HCT116 (cell line): ENCODE data around the gene RAET1G. TPM values are rescaled to one million over a fixed set of nuclear protein-coding genes. Genes with fewer than 3 reads are reported as not detected.

ENCODE experiments used
- ATAC-seq: fragments of 200-7000 bp; cut with Tn5 transposase; 2 replicates; pipeline ENCODE4 v1.9.1; 2020; ENCODE audit warnings: mild to moderate bottlenecking, moderate library complexity
- BruUV-seq: library from RNA; stranded (reverse); fragments of 400-500 nt; replicated peaks from 2 replicates; lab custom pipeline; 2021; lab: Mats Ljungman, UMichigan
- CTCF ChIA-PET: fragments of 300-600 bp; sonication (Branson Sonifier 250); formaldehyde crosslinking; loops from one replicate; lab custom pipeline; 2021; ENCODE audit warnings: antibody characterized with exemption; lab: Charles Lee
- POLR2A ChIA-PET: fragments of 300-600, 350-600 bp; sonication (Branson Sonifier 250); formaldehyde crosslinking; loops from one replicate; lab custom pipeline; 2021; ENCODE audit warnings: antibody characterized with exemption; lab: Charles Lee
- RAD21 ChIA-PET, 2 experiments: fragments of 300-600 bp; sonication (Branson Sonifier 250); formaldehyde crosslinking; loops; one replicate each; lab custom pipeline; 2023; ENCODE audit warnings: low total read pairs in 2 of 2; ENCODE audit not compliant: uncharacterized antibody in 2 of 2, unreplicated experiment in 2 of 2, low non-redundant PET in 1 of 2; lab: Charles Lee
- DNase-seq: peaks from one replicate; pipeline ENCODE4 v3.0.0-alpha.2; 2010; ENCODE audit warnings: low read depth, low spot score
- H2AFZ ChIP-seq: fragments of 200-600 bp; shearing (Covaris generic), sonication (generic); 2 replicates; pipeline ENCODE4 v1.6.1; 2017; ENCODE audit warnings: low read depth, mixed run types, mixed read lengths, antibody characterized with exemption, low read length; ENCODE audit not compliant: poor library complexity, severe bottlenecking
- H3K27ac ChIP-seq: 2 replicates; pipeline ENCODE4 v1.5.1; 2012; ENCODE audit warnings: low read depth, low read length
- H3K27me3 ChIP-seq: fragments of 200-600 bp; sonication (generic); 2 replicates; pipeline ENCODE4 v1.6.1; 2016; ENCODE audit warnings: mixed run types, low read length, mixed read lengths; ENCODE audit not compliant: insufficient read depth
- H3K36me3 ChIP-seq, 2 experiments: fragments of 200-500 bp in 1 of 2; fragments of 200-600 bp in 1 of 2; sonication (Bioruptor generic) in 1 of 2; sonication (generic) in 1 of 2; 2 replicates each; pipeline versions ENCODE4 v1.5.1 to v1.6.1; 2014 to 2016; ENCODE audit warnings: low read length in 2 of 2, inconsistent platforms in 1 of 2, mixed read lengths in 1 of 2, mixed run types in 1 of 2; ENCODE audit not compliant: insufficient read depth in 2 of 2, control insufficient read depth in 1 of 2
- H3K4me1 ChIP-seq, 2 experiments: fragments of 200-600 bp in 1 of 2; sonication (generic) in 1 of 2; 2 replicates each; pipeline versions ENCODE4 v1.5.1 to v1.6.1; 2012 to 2017; ENCODE audit warnings: low read length in 2 of 2, inconsistent platforms in 1 of 2, mild to moderate bottlenecking in 1 of 2, mixed read lengths in 1 of 2, mixed run types in 1 of 2, moderate library complexity in 1 of 2; ENCODE audit not compliant: insufficient read depth in 2 of 2, control insufficient read depth in 1 of 2
- H3K4me2 ChIP-seq: fragments of 200-600 bp; sonication (generic); 2 replicates; pipeline ENCODE4 v1.6.1; 2017; ENCODE audit warnings: mixed run types, low read length, mixed read lengths
- H3K4me3 ChIP-seq, 2 experiments: fragments of 200-600 bp in 1 of 2; sonication (generic) in 1 of 2; replicated peaks in 1 of 2; 2 replicates each; pipeline ENCODE4 v1.5.1; 2011 to 2016; ENCODE audit warnings: low read length in 2 of 2, control low read depth in 1 of 2, low read depth in 1 of 2, mild to moderate bottlenecking in 1 of 2, mixed read lengths in 1 of 2, mixed run types in 1 of 2
- H3K79me2 ChIP-seq: fragments of 200-600 bp; sonication (generic); 2 replicates; pipeline ENCODE4 v1.6.1; 2017; ENCODE audit warnings: mild to moderate bottlenecking, mixed run types, low read length, moderate library complexity, mixed read lengths; ENCODE audit not compliant: insufficient read depth
- H3K9ac ChIP-seq: fragments of 200-600 bp; sonication (generic); 2 replicates; pipeline ENCODE4 v1.6.1; 2016; ENCODE audit warnings: low read length, mixed read lengths
- H3K9me2 ChIP-seq: fragments of 200-600 bp; sonication (generic), shearing (Covaris generic); 2 replicates; pipeline ENCODE4 v1.6.1; 2017; ENCODE audit warnings: mixed run types, mild to moderate bottlenecking, moderate library complexity; ENCODE audit not compliant: insufficient read depth
- H3K9me3 ChIP-seq, 2 experiments: fragments of 200-500 bp in 1 of 2; fragments of 200-600 bp in 1 of 2; sonication (Bioruptor generic) in 1 of 2; sonication (generic) in 1 of 2; 2 replicates each; pipeline ENCODE4 v1.6.1; 2014 to 2017; ENCODE audit warnings: low read length in 2 of 2, mixed read lengths in 2 of 2, inconsistent platforms in 1 of 2, low read depth in 1 of 2, mild to moderate bottlenecking in 1 of 2, mixed run types in 1 of 2, moderate library complexity in 1 of 2; ENCODE audit not compliant: control insufficient read depth in 1 of 2, insufficient read depth in 1 of 2
- H4K20me1 ChIP-seq: fragments of 200-600 bp; sonication (generic), shearing (Covaris generic); 2 replicates; pipeline ENCODE4 v1.6.1; 2017; ENCODE audit warnings: mixed run types, mild to moderate bottlenecking, moderate library complexity; ENCODE audit not compliant: insufficient read depth
- ATF3 ChIP-seq: IDR thresholded peaks from 2 replicates; pipeline ENCODE4 v1.6.1; 2012
- CBX3 ChIP-seq: IDR thresholded peaks from 2 replicates; pipeline ENCODE4 v1.6.1; 2012; ENCODE audit warnings: low read depth
- CEBPB ChIP-seq: IDR thresholded peaks from 2 replicates; pipeline ENCODE4 v1.6.1; 2012; ENCODE audit warnings: low read depth
- EZH2 ChIP-seq: fragments of 200-600 bp; sonication (generic); IDR thresholded peaks from 2 replicates; pipeline ENCODE4 v1.6.1; 2017; ENCODE audit warnings: antibody characterized with exemption, mixed run types
- EZH2phosphoT487 ChIP-seq: fragments of 200-600 bp; IDR thresholded peaks from 2 replicates; pipeline ENCODE4 v1.6.1; 2018; ENCODE audit warnings: antibody characterized with exemption, borderline replicate concordance
- FOSL1 ChIP-seq: IDR thresholded peaks from 2 replicates; pipeline ENCODE4 v1.6.1; 2012; ENCODE audit warnings: low read depth
- JUND ChIP-seq: IDR thresholded peaks from 2 replicates; pipeline ENCODE4 v1.6.1; 2012
- POLR2A ChIP-seq: IDR thresholded peaks from 2 replicates; pipeline ENCODE4 v1.7.0; 2011; ENCODE audit warnings: borderline replicate concordance; ENCODE audit not compliant: insufficient read depth, insufficient read length; ENCODE audit errors: extremely low read depth
- POLR2AphosphoS5 ChIP-seq: IDR thresholded peaks from 2 replicates; pipeline ENCODE4 v1.6.1; 2011; ENCODE audit warnings: mild to moderate bottlenecking, low read depth, low read length, moderate library complexity
- RAD21 ChIP-seq: IDR thresholded peaks from 2 replicates; pipeline ENCODE4 v1.6.1; 2012; ENCODE audit warnings: low read depth, mild to moderate bottlenecking
- SIN3A ChIP-seq: IDR thresholded peaks from 2 replicates; pipeline ENCODE4 v1.6.1; 2012; ENCODE audit warnings: low read depth
- SP1 ChIP-seq: IDR thresholded peaks from 2 replicates; pipeline ENCODE4 v1.6.1; 2012; ENCODE audit warnings: low read depth
- SRF ChIP-seq: IDR thresholded peaks from 2 replicates; pipeline ENCODE4 v1.6.1; 2012; ENCODE audit warnings: low read depth
- TCF7L2 ChIP-seq: IDR thresholded peaks from 2 replicates; pipeline ENCODE4 v1.7.0; 2011; ENCODE audit warnings: borderline replicate concordance, inconsistent platforms; ENCODE audit not compliant: insufficient read depth, insufficient read length; ENCODE audit errors: extremely low read depth
- YY1 ChIP-seq: IDR thresholded peaks from 2 replicates; pipeline ENCODE4 v1.6.1; 2011; ENCODE audit warnings: low read length, low read depth, moderate library complexity, mild to moderate bottlenecking; ENCODE audit not compliant: insufficient replicate concordance; ENCODE audit errors: extremely low read depth
- ZBTB33 ChIP-seq: IDR thresholded peaks from 2 replicates; pipeline ENCODE4 v1.6.1; 2011; ENCODE audit warnings: mild to moderate bottlenecking, low read length, moderate library complexity; ENCODE audit not compliant: insufficient replicate concordance; ENCODE audit errors: extremely low read depth
- ZFX ChIP-seq: fragments of 450-650 bp; IDR thresholded peaks from 2 replicates; pipeline ENCODE4 v1.6.1; 2017
- ZNF274 ChIP-seq: fragments of 200-500 bp; sonication (Bioruptor generic); IDR thresholded peaks from 2 replicates; pipeline ENCODE4 v1.6.1; 2014; ENCODE audit warnings: mild to moderate bottlenecking, low read depth, low read length, inconsistent platforms
- intact Hi-C: fragments of 100-400 bp; cut with micrococcal nuclease; formaldehyde crosslinking; loops from 2 replicates; pipeline ENCODE4 v1.10.0; 2022
- total RNA-seq: library from RNA; stranded (reverse); gene quantifications from one replicate; pipeline ENCODE4 v1.2.1, GENCODE V29; 2021; ENCODE audit not compliant: unreplicated experiment
- TF ChIP-seq, protein P1 (sequence below): IDR thresholded peaks from 2 replicates; pipeline ENCODE4 v1.6.1; 2012
- TF ChIP-seq, protein P2 (sequence below), 3 experiments: fragments of 200-600 bp in 1 of 3; sonication (generic) in 1 of 3; IDR thresholded peaks in 2 of 3; conservative IDR thresholded peaks in 1 of 3; 2 replicates each; pipeline ENCODE4 v1.5.1; 2012 to 2017; ENCODE audit warnings: low read depth in 2 of 3, low read length in 2 of 3, antibody characterized with exemption in 1 of 3, borderline replicate concordance in 1 of 3, control low read depth in 1 of 3, mild to moderate bottlenecking in 1 of 3, mixed read lengths in 1 of 3, mixed run types in 1 of 3, moderate library complexity in 1 of 3; ENCODE audit not compliant: insufficient read depth in 1 of 3

Gene RAET1G
- total RNA-seq, 1 experiment from 2014 or later: 0.37 TPM

- peak; percentile 84 for DNase-seq
- ChIA-PET POLR2A (interaction anchor here (1.3 kb wide), 1 partner anchor 10 kb away, joined by 3 read pairs; no protein-coding TSS in a partner anchor), CTCF (interaction anchor here (0.8 to 1.4 kb wide), 3 partner anchors 9 to 55 kb away, joined by 3 to 5 read pairs (median 3); no protein-coding TSS in a partner anchor), RAD21 (no interaction called here)
- intact Hi-C loops: loop anchor here (2.0 to 5.0 kb wide), 2 partner anchors 31 to 249 kb away; partner anchors contain the start of genes KATNA1 and LRP11
- Histone ChIP-seq H3K9ac (peak overlapping the region; percentile 47), H4K20me1 (no peaks in the 10 kb centered on the region), H3K79me2 (no peaks in the 10 kb centered on the region), H3K9me3 (no peaks in the 10 kb centered on the region), H3K36me3 (no peaks in the 10 kb centered on the region), H3K27me3 (no peaks in the 10 kb centered on the region), H2AFZ (peak overlapping the region; percentile 59), H3K9me2 (no peaks in the 10 kb centered on the region), H3K4me3 (peak overlapping the region; percentile 30 to 51), H3K27ac (peak overlapping the region; percentile 66), H3K4me1 (peaks cover 42 to 48% of the 10 kb centered on the region in 2 experiments), H3K4me2 (peak overlapping the region; percentile 90)
- TF ChIP-seq SIN3A: peak; percentile 68; the same call in 1 of the 2 replicates
- TF ChIP-seq SP1: peak; percentile 91
- TF ChIP-seq, protein P1, sequence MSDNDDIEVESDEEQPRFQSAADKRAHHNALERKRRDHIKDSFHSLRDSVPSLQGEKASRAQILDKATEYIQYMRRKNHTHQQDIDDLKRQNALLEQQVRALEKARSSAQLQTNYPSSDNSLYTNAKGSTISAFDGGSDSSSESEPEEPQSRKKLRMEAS: peak; percentile 90
- peak; percentile 80 for TF ChIP-seq FOSL1
- no peak for TF ChIP-seq RAD21
- peak; percentile 82 for TF ChIP-seq JUND
- TF ChIP-seq SRF: peak; percentile 63; the same call in 1 of the 2 replicates
- TF ChIP-seq POLR2A: no peak
- TF ChIP-seq CEBPB: no peak
- TF ChIP-seq, protein P2, sequence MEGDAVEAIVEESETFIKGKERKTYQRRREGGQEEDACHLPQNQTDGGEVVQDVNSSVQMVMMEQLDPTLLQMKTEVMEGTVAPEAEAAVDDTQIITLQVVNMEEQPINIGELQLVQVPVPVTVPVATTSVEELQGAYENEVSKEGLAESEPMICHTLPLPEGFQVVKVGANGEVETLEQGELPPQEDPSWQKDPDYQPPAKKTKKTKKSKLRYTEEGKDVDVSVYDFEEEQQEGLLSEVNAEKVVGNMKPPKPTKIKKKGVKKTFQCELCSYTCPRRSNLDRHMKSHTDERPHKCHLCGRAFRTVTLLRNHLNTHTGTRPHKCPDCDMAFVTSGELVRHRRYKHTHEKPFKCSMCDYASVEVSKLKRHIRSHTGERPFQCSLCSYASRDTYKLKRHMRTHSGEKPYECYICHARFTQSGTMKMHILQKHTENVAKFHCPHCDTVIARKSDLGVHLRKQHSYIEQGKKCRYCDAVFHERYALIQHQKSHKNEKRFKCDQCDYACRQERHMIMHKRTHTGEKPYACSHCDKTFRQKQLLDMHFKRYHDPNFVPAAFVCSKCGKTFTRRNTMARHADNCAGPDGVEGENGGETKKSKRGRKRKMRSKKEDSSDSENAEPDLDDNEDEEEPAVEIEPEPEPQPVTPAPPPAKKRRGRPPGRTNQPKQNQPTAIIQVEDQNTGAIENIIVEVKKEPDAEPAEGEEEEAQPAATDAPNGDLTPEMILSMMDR (IDR thresholded peaks at IDR 0.05 in 2 of 3, conservative IDR thresholded peaks at IDR 0.05 in 1 of 3; ENCODE audit: borderline replicate concordance in 1 of 3, insufficient read depth in 1 of 3, low read depth in 2 of 3, low read length in 2 of 3): no peak
- no peak for TF ChIP-seq EZH2phosphoT487
- no peak for TF ChIP-seq ATF3
- TF ChIP-seq YY1: no peak
- peak; percentile 24; the same call in 1 of the 2 replicates for TF ChIP-seq ZFX
- no peak for TF ChIP-seq ZBTB33
- TF ChIP-seq EZH2: no peak
- no peak for TF ChIP-seq ZNF274
- TF ChIP-seq POLR2AphosphoS5: peak; percentile 79
- TF ChIP-seq CBX3: peak; percentile 75; the same call in 1 of the 2 replicates
- TF ChIP-seq TCF7L2: peak; percentile 87
- BruUV-seq: no TSS peak
- ATAC-seq: peak; percentile 76
Observed at GRCh38 chr6:149895833-149896271, 27.1 kb downstream of the RAET1G start.
